Effector memory CD8-positive, alpha-beta T cell (primary cell): Measurements from ENCODE around the gene VPS41.
"Not testable (repeated sequence)": the region's sequence is repeated elsewhere in the genome, so short reads cannot be mapped to it uniquely, and the experiment has no call there.

ENCODE experiments used
- ATAC-seq: fragments of 150-1000 bp; cut with Tn5 transposase; replicated peaks from 2 replicates; pipeline ENCODE4 v1.10.0; 2021; ENCODE audit warnings: mild to moderate bottlenecking, moderate library complexity
- DNase-seq, 3 experiments: peaks; one replicate each; pipeline ENCODE4 v3.0.0; 2021
- H3K27ac Mint-ChIP-seq, 2 donors: one replicate each; pipeline ENCODE4 v1.8.0; 2022; ENCODE audit warnings: mild to moderate bottlenecking in 2 of 2, mixed read lengths in 2 of 2, moderate library complexity in 2 of 2
- H3K27me3 Mint-ChIP-seq, 2 donors: one replicate each; pipeline ENCODE4 v1.8.0; 2022; ENCODE audit warnings: mixed read lengths in 2 of 2
- H3K36me3 Mint-ChIP-seq: one replicate; pipeline ENCODE4 v1.8.0; 2022; ENCODE audit warnings: mild to moderate bottlenecking, moderate library complexity, mixed read lengths; ENCODE audit not compliant: insufficient read depth
- H3K4me1 Mint-ChIP-seq, 2 donors: one replicate each; pipeline ENCODE4 v1.8.0; 2022; ENCODE audit warnings: low read depth in 2 of 2, mixed read lengths in 2 of 2
- H3K4me3 Mint-ChIP-seq, 2 donors: one replicate each; pipeline ENCODE4 v1.8.0; 2022; ENCODE audit warnings: mild to moderate bottlenecking in 2 of 2, mixed read lengths in 2 of 2, moderate library complexity in 2 of 2
- H3K9me3 Mint-ChIP-seq, 2 donors: one replicate each; pipeline ENCODE4 v1.8.0; 2022; ENCODE audit warnings: mixed read lengths in 2 of 2

Gene VPS41

GRCh38 chr7:38863601-38864291 lies 45.2 kb downstream of the VPS41 start:
- no peak overlapping the region for H3K27ac Mint-ChIP-seq
- no peak for ATAC-seq
- H3K36me3 Mint-ChIP-seq = peaks cover 6% of the 10 kb centered on the region
- no peak overlapping the region for H3K4me3 Mint-ChIP-seq
- no peaks in the 10 kb centered on the region for H3K9me3 Mint-ChIP-seq
- H3K4me1 Mint-ChIP-seq = peaks cover 0 to 4% of the 10 kb centered on the region in 2 donors
- no peak for DNase-seq
- H3K27me3 Mint-ChIP-seq = no peaks in the 10 kb centered on the region

DNA sequence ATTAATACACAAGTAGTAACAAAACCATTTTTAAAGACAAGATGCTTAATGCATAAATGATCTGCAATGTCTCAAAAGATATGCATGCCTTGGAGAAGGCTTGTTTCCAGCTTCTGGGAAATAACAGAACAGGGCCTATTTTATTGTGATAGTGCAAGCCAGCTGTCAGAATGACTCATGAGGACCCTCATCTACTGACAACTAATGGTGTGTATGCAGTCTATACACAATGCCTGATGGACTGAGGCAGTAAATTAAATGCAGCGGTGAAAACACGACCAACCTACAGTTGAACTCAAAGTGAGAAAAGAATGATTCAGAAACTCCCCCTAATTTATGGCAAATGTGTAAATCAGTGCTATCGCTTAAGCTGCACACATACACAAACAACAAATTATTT lies 46.3 kb downstream of the VPS41 start:
- DNase-seq (no peak), ATAC-seq (no peak)
- no peak overlapping the region for H3K4me3 Mint-ChIP-seq
- peaks cover 0 to 4% of the 10 kb centered on the region in 2 donors for H3K4me1 Mint-ChIP-seq
- H3K27ac Mint-ChIP-seq = no peak overlapping the region
- H3K9me3 Mint-ChIP-seq = no peaks in the 10 kb centered on the region
- peaks cover 5% of the 10 kb centered on the region for H3K36me3 Mint-ChIP-seq
- H3K27me3 Mint-ChIP-seq = no peaks in the 10 kb centered on the region

DNA sequence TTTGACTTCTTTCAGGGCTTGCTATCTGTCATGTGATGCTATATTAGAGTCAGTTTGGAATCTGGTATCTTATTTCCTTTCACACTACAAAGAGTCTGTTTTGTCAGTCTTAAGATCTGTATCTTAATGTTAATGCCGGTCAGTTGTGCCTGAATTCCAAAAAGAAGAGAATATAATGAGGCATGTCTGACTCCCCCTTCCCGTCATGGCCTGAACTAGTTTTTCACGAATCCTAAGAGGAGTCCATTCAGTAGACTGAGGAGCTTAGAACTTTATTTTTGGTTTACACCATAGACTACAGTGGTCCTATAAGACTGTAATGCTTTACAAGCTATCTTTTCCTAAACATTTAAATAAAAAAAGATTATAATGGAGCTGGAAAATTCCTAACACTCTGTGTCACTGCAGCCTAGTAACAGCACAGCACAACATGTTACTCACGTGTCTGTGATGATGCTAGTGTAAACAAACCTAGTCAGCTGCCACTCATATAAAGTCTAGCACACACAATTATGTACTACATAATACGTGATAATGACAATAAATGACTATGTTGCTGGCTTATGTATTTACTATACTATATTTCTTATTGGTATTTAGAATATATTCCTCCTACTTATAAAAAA lies 50.6 kb downstream of the VPS41 start:
- Mint-ChIP-seq H3K4me1 (peaks cover 12 to 19% of the 10 kb centered on the region in 2 donors), H3K9me3 (no peaks in the 10 kb centered on the region), H3K27ac (no peak overlapping the region), H3K27me3 (no peaks in the 10 kb centered on the region), H3K4me3 (no peak overlapping the region), H3K36me3 (peaks cover 5% of the 10 kb centered on the region)
- ATAC-seq (no peak), DNase-seq (no peak)

- Mint-ChIP-seq H3K36me3 (no peaks in the 10 kb centered on the region), H3K27ac (no peak overlapping the region), H3K9me3 (no peaks in the 10 kb centered on the region), H3K4me1 (peaks cover 16 to 23% of the 10 kb centered on the region in 2 donors), H3K4me3 (no peak overlapping the region), H3K27me3 (no peaks in the 10 kb centered on the region)
- DNase-seq (no peak), ATAC-seq (no peak)
Measured at GRCh38 chr7:38855867-38856266, 53.1 kb downstream of the VPS41 start.

DNA sequence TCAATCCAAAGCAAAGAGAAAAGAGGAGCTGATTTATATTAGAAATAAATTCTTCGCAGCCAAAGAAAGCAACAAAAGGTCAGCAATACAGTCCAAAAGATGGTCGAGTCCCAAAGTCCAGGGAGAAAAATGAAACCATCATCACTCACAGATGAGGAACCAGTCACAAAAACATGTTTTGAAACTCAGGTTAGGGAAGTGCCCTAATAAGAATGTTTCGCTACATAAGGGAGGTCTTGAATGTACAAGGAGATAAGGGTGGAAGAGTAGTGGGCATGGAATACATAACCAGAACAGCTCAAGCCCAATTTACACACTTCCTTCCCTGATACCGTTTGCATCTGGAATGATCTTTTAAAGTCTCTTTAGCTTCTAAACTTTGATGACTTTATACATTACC lies 53.6 kb downstream of the VPS41 start:
- Mint-ChIP-seq H3K4me3 (no peak overlapping the region), H3K9me3 (no peaks in the 10 kb centered on the region), H3K36me3 (no peaks in the 10 kb centered on the region), H3K4me1 (peaks cover 16 to 22% of the 10 kb centered on the region in 2 donors), H3K27me3 (no peaks in the 10 kb centered on the region), H3K27ac (no peak overlapping the region)
- ATAC-seq (no peak), DNase-seq (no peak)

GRCh38 chr7:38854947-38855346 lies 54.0 kb downstream of the VPS41 start:
- not testable (repeated sequence) for H3K9me3 Mint-ChIP-seq, H3K27ac Mint-ChIP-seq, ATAC-seq

DNA sequence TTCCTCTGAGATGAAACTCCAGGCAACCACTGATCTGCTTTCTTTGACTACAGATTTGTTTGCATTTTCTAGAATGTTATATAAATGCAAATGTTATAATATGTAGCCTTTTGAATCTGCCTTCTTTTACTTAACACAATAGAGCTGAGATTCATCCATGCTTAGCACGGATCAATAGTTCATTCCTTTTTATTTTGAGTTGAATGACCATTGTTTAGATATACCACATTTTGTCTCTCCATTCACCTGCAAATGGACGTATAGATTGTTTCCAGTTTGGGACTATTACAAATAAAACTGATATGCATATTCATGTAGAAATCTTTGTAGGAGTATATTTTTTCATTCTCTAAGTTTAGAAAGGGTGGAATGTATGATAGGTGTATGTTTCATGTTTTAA lies 57.7 kb downstream of the VPS41 start:
- H3K4me3 Mint-ChIP-seq = no peak overlapping the region
- peaks cover 15 to 26% of the 10 kb centered on the region in 2 donors for H3K4me1 Mint-ChIP-seq
- ATAC-seq (no peak), DNase-seq (no peak)
- no peaks in the 10 kb centered on the region for H3K9me3 Mint-ChIP-seq
- peaks cover 3% of the 10 kb centered on the region for H3K36me3 Mint-ChIP-seq
- no peak overlapping the region for H3K27ac Mint-ChIP-seq
- H3K27me3 Mint-ChIP-seq = no peaks in the 10 kb centered on the region

More at GRCh38 chr7:38854947-38855346, 54.0 kb downstream of the VPS41 start:
- not testable (repeated sequence) for H3K27me3 Mint-ChIP-seq, DNase-seq, H3K36me3 Mint-ChIP-seq, H3K4me3 Mint-ChIP-seq
- H3K4me1 Mint-ChIP-seq = peaks cover 16 to 22% of the 10 kb centered on the region in 2 donors

DNA sequence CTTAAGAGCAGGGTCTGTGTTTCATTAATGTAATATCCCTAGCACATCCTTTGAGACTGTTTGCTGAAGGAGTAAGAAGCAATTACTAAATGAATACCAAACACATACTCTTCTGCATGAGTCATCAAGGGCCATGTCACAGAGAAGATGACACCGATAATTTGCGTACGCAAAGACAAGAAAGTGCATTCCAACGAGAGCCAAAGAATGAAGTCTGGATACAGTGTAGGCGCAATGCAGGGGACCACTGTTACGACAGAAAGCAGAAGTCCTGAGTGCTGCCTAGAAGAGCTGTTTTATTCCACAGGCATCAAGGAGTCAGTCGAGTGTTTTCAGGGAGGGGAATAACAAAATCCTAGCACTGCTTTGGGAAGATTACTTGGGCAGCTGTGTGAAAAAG lies 62.7 kb downstream of the VPS41 start:
- ATAC-seq (no peak), DNase-seq (no peak)
- Mint-ChIP-seq H3K4me1 (peaks cover 18 to 33% of the 10 kb centered on the region in 2 donors), H3K27ac (no peak overlapping the region), H3K36me3 (peaks cover 3% of the 10 kb centered on the region), H3K9me3 (peaks cover 0 to 6% of the 10 kb centered on the region in 2 donors), H3K4me3 (no peak overlapping the region), H3K27me3 (no peaks in the 10 kb centered on the region)

GRCh38 chr7:38844952-38845563 lies 63.9 kb downstream of the VPS41 start:
- DNase-seq (no peak), ATAC-seq (no peak)
- H3K4me3 Mint-ChIP-seq = no peak overlapping the region
- peaks cover 3% of the 10 kb centered on the region for H3K36me3 Mint-ChIP-seq
- peaks cover 0 to 6% of the 10 kb centered on the region in 2 donors for H3K9me3 Mint-ChIP-seq
- no peaks in the 10 kb centered on the region for H3K27me3 Mint-ChIP-seq
- peaks cover 20 to 29% of the 10 kb centered on the region in 2 donors for H3K4me1 Mint-ChIP-seq
- no peak overlapping the region for H3K27ac Mint-ChIP-seq

DNA sequence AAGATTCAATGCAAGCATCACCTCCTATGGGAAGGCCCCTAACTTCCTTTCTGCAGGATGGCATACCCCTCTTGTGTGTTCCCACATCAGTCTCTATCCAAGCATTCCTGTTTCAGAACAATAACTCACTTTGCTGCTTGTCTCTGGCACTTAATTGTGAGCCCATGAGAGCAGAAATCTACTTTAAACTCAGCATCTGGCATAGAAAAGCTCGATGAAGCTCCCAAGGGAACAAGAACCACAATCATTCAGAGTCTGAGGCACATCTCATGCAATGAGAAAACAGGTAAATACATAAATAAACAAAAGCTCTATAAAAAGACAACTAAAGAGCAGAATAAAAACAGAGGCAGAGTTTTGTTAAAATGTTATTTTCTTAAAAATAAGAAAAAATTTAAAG lies 66.2 kb downstream of the VPS41 start:
- H3K4me3 Mint-ChIP-seq = no peak overlapping the region
- ATAC-seq = no peak
- H3K9me3 Mint-ChIP-seq = peaks cover 0 to 6% of the 10 kb centered on the region in 2 donors
- H3K4me1 Mint-ChIP-seq = peaks cover 18 to 38% of the 10 kb centered on the region in 2 donors
- no peaks in the 10 kb centered on the region for H3K36me3 Mint-ChIP-seq
- no peaks in the 10 kb centered on the region for H3K27me3 Mint-ChIP-seq
- no peak for DNase-seq
- no peak overlapping the region for H3K27ac Mint-ChIP-seq

- Mint-ChIP-seq H3K9me3 (peaks cover 0 to 6% of the 10 kb centered on the region in 2 donors), H3K27me3 (no peaks in the 10 kb centered on the region), H3K4me3 (no peak overlapping the region), H3K27ac (no peak overlapping the region), H3K36me3 (no peaks in the 10 kb centered on the region), H3K4me1 (peaks cover 14 to 30% of the 10 kb centered on the region in 2 donors)
- DNase-seq (no peak), ATAC-seq (no peak)
Measured at GRCh38 chr7:38840736-38841460, 68.1 kb downstream of the VPS41 start.

DNA sequence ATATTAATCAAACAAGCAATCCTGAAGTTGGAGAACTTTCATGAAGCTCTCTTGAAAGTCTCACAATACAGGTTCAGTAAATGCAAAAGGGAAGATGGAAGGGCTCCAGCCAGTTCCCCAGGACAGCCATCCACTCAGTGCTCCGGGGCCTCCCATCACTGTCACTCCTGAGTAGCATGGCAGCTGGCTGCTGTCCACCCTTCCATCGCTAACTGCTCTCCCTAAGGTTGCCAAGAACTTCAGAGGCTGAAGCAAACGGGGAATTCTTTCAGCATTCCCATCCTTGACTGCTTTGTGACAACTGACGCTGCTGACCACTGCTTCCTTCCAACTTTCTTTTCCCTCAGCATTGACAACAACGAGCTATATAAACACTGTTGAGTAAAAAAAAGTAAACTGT lies 69.1 kb downstream of the VPS41 start:
- Mint-ChIP-seq H3K9me3 (peaks cover 0 to 6% of the 10 kb centered on the region in 2 donors), H3K27ac (peak overlapping the region in 1 of 2 donors; percentile 11), H3K27me3 (no peaks in the 10 kb centered on the region), H3K4me1 (peaks cover 15 to 30% of the 10 kb centered on the region in 2 donors), H3K36me3 (no peaks in the 10 kb centered on the region), H3K4me3 (no peak overlapping the region)
- DNase-seq (no peak), ATAC-seq (no peak)

GRCh38 chr7:38838725-38839385 lies 70.1 kb downstream of the VPS41 start:
- H3K9me3 Mint-ChIP-seq = peaks cover 0 to 6% of the 10 kb centered on the region in 2 donors
- no peaks in the 10 kb centered on the region for H3K36me3 Mint-ChIP-seq
- H3K4me1 Mint-ChIP-seq = peaks cover 11 to 30% of the 10 kb centered on the region in 2 donors
- no peak overlapping the region for H3K27ac Mint-ChIP-seq
- no peak for ATAC-seq
- no peak for DNase-seq
- no peak overlapping the region for H3K4me3 Mint-ChIP-seq
- no peaks in the 10 kb centered on the region for H3K27me3 Mint-ChIP-seq
